Gastroesophageal sphincter (tissue), 3 donors: Measurements from ENCODE around the gene UQCC2.

ENCODE experiments used
- POLR2AphosphoS5 ChIP-seq: sonication (generic); formaldehyde crosslinking; IDR thresholded peaks from one replicate; pipeline ENCODE4 v1.6.1; 2017; ENCODE audit warnings: antibody characterized with exemption
- TF ChIP-seq, protein P1 (sequence below), 4 experiments: fragments of 200-600 bp in 2 of 4; fragments of 450-650 bp in 2 of 4; sonication (generic) in 1 of 4; IDR thresholded peaks; one replicate each; pipeline ENCODE4 v1.5.1; 2017 to 2019; ENCODE audit warnings: antibody characterized with exemption in 4 of 4, mild to moderate bottlenecking in 2 of 4, moderate library complexity in 2 of 4

DNA sequence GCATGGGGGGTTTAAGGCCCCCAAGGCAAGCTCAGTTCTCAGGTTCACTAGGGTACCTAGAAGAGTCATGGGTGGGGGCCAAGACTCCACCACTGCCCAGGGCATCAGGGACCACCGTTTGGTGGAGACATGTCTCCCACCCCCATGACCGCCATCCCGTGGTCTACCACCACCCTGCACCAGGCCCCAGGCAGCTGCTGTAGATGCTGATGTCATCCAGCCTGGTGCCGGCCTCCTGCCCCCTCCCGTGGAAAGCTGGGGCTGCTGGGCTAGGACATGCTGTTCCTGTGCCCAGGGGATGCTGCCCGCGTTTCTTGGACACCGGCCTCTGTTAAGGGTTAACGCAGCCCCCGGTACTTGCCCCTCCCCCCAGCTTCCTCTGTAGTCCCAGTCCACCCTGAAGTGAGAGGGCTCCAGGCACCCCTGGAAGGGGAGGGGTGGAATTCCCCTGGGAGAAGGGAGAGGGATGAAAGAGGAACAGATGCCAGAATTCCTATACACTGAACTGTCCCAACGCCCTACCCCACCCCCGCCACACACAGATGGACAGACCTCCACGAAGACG is 34.6 kb upstream of the UQCC2 start:
- TF ChIP-seq, protein P1, sequence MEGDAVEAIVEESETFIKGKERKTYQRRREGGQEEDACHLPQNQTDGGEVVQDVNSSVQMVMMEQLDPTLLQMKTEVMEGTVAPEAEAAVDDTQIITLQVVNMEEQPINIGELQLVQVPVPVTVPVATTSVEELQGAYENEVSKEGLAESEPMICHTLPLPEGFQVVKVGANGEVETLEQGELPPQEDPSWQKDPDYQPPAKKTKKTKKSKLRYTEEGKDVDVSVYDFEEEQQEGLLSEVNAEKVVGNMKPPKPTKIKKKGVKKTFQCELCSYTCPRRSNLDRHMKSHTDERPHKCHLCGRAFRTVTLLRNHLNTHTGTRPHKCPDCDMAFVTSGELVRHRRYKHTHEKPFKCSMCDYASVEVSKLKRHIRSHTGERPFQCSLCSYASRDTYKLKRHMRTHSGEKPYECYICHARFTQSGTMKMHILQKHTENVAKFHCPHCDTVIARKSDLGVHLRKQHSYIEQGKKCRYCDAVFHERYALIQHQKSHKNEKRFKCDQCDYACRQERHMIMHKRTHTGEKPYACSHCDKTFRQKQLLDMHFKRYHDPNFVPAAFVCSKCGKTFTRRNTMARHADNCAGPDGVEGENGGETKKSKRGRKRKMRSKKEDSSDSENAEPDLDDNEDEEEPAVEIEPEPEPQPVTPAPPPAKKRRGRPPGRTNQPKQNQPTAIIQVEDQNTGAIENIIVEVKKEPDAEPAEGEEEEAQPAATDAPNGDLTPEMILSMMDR (IDR thresholded peaks at IDR 0.05), result no peak
- TF ChIP-seq POLR2AphosphoS5, result peak; percentile 77
